OCI-LY1 (cell line): ENCODE measurements around the gene KRT5.
"Not testable (repeated sequence)": the region's sequence is repeated elsewhere in the genome, so short reads cannot be mapped to it uniquely, and the experiment has no call there.

Source experiments
- H2AFZ ChIP-seq: fragments of 200-600 bp; sonication (generic), shearing (Covaris generic); 2 replicates; pipeline ENCODE4 v1.6.0; 2014; ENCODE audit warnings: antibody characterized with exemption, mild to moderate bottlenecking, low read length
- H3F3A ChIP-seq: fragments of 200-600 bp; sonication (generic), shearing (Covaris generic); 2 replicates; pipeline ENCODE4 v1.6.0; 2014; ENCODE audit warnings: mild to moderate bottlenecking, antibody characterized with exemption, low read length, moderate library complexity; ENCODE audit not compliant: insufficient read depth
- H3K27ac ChIP-seq: fragments of 200-600 bp; sonication (generic); 2 replicates; pipeline ENCODE4 v1.5.1; 2014; ENCODE audit warnings: low read length, mixed run types, mild to moderate bottlenecking, low read depth; ENCODE audit not compliant: poor library complexity, severe bottlenecking
- H3K27me3 ChIP-seq: fragments of 200-600 bp; sonication (generic); 2 replicates; pipeline ENCODE4 v1.6.0; 2014; ENCODE audit warnings: antibody characterized with exemption, mild to moderate bottlenecking, low read length, moderate library complexity; ENCODE audit not compliant: insufficient read depth
- H3K36me3 ChIP-seq: fragments of 200-600 bp; sonication (generic); 2 replicates; pipeline ENCODE4 v1.6.1; 2014; ENCODE audit warnings: mild to moderate bottlenecking, antibody characterized with exemption, low read length, moderate library complexity, mixed read lengths; ENCODE audit not compliant: insufficient read depth
- H3K4me1 ChIP-seq: fragments of 200-600 bp; sonication (generic); 2 replicates; pipeline ENCODE4 v1.5.1; 2014; ENCODE audit warnings: mild to moderate bottlenecking, low read length, moderate library complexity; ENCODE audit not compliant: insufficient read depth, severe bottlenecking
- H3K4me2 ChIP-seq: fragments of 200-600 bp; sonication (generic), shearing (Covaris generic); 2 replicates; pipeline ENCODE4 v1.6.1; 2014; ENCODE audit warnings: low read length
- H3K4me3 ChIP-seq: fragments of 200-600 bp; sonication (generic); 2 replicates; pipeline ENCODE4 v1.5.1; 2014; ENCODE audit warnings: low read length, low read depth, mild to moderate bottlenecking, mixed read lengths; ENCODE audit not compliant: poor library complexity, severe bottlenecking
- H3K79me2 ChIP-seq: fragments of 200-600 bp; shearing (Covaris generic); 2 replicates; pipeline ENCODE4 v1.6.1; 2016; ENCODE audit warnings: mixed run types, low read length, mixed read lengths; ENCODE audit not compliant: insufficient read depth
- H3K9ac ChIP-seq: fragments of 200-600 bp; sonication (generic), shearing (Covaris generic); 2 replicates; pipeline ENCODE4 v1.6.1; 2014; ENCODE audit warnings: mild to moderate bottlenecking, low read length, mixed read lengths
- H3K9me2 ChIP-seq: fragments of 200-600 bp; sonication (generic), shearing (Covaris generic); 2 replicates; pipeline ENCODE4 v1.6.1; 2014; ENCODE audit warnings: low read depth, mild to moderate bottlenecking, low read length, mixed read lengths
- H3K9me3 ChIP-seq: fragments of 200-600 bp; shearing (Covaris generic); 2 replicates; pipeline ENCODE4 v1.6.1; 2014; ENCODE audit warnings: low read length, mixed read lengths
- H4K20me1 ChIP-seq: fragments of 200-600 bp; sonication (generic), shearing (Covaris generic); 2 replicates; pipeline ENCODE4 v1.6.0; 2016; ENCODE audit warnings: mild to moderate bottlenecking, low read length; ENCODE audit not compliant: insufficient read depth
- EZH2 ChIP-seq: fragments of 200-600 bp; sonication (generic), shearing (Covaris generic); IDR thresholded peaks from 2 replicates; pipeline ENCODE4 v1.8.0; 2017; ENCODE audit warnings: borderline replicate concordance, mixed run types, mild to moderate bottlenecking, antibody characterized with exemption, low read length, moderate library complexity, mixed read lengths
- TF ChIP-seq, protein P1 (sequence below): fragments of 200-600 bp; sonication (generic), shearing (Covaris generic); IDR thresholded peaks from 2 replicates; pipeline ENCODE4 v1.5.1; 2017; ENCODE audit warnings: mild to moderate bottlenecking, antibody characterized with exemption, low read length, moderate library complexity, mixed read lengths

KRT5 gene

DNA sequence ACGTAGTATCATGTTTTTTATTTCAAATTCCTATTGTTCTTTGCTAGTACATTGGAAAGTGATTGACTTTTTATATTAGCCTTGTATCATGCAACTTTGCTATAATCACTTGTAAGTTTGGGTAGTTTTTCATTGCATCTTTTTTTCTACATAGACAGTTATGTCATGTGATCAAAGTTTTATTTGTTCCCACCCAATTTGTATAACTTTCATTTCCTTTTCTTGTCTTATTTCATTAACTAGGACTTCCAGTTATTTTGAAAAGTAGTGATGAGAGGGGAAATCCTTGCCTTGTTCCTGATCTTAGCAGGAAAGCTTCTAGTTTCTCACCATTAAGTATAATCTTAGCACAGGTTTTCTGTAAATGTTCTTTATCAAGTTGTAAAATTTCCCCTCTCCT, 17.3 kb downstream of the KRT5 start:
- no peak overlapping the region for H3K4me2 ChIP-seq
- no peak overlapping the region for H3K4me3 ChIP-seq
- H4K20me1 ChIP-seq = no peaks in the 10 kb centered on the region
- H3K27ac ChIP-seq = no peak overlapping the region
- no peaks in the 10 kb centered on the region for H3K36me3 ChIP-seq
- no peaks in the 10 kb centered on the region for H3K9me2 ChIP-seq
- no peak overlapping the region for H3K9ac ChIP-seq
- no peaks in the 10 kb centered on the region for H3K79me2 ChIP-seq
- no peaks in the 10 kb centered on the region for H3K4me1 ChIP-seq
- no peak overlapping the region for H2AFZ ChIP-seq
- H3K27me3 ChIP-seq = no peaks in the 10 kb centered on the region
- H3K9me3 ChIP-seq = no peaks in the 10 kb centered on the region
- no peaks in the 10 kb centered on the region for H3F3A ChIP-seq
- TF ChIP-seq EZH2 = no peak
- TF ChIP-seq, protein P1, sequence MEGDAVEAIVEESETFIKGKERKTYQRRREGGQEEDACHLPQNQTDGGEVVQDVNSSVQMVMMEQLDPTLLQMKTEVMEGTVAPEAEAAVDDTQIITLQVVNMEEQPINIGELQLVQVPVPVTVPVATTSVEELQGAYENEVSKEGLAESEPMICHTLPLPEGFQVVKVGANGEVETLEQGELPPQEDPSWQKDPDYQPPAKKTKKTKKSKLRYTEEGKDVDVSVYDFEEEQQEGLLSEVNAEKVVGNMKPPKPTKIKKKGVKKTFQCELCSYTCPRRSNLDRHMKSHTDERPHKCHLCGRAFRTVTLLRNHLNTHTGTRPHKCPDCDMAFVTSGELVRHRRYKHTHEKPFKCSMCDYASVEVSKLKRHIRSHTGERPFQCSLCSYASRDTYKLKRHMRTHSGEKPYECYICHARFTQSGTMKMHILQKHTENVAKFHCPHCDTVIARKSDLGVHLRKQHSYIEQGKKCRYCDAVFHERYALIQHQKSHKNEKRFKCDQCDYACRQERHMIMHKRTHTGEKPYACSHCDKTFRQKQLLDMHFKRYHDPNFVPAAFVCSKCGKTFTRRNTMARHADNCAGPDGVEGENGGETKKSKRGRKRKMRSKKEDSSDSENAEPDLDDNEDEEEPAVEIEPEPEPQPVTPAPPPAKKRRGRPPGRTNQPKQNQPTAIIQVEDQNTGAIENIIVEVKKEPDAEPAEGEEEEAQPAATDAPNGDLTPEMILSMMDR = no peak

DNA sequence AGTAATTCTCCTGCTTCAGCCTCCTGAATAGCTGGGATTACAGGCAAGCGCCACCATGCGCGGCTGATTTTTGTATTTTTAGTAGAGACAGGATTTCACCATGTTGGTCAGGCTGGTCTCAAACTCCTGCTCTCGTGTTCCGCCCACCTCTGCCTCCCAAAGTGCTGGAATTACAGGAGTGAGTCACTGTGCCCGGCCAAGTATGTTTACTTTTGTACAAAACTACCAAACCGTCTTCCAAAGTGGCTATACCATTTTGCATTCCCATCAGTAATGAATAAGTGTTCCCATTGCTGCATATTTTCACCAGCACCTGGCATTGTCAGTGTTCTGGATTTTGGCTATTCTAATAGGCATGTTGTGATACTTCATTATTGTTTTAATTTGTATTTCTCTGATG, 18.7 kb downstream of the KRT5 start:
- no peak overlapping the region for H3K4me2 ChIP-seq
- no peaks in the 10 kb centered on the region for H3K79me2 ChIP-seq
- no peak overlapping the region for H2AFZ ChIP-seq
- no peak overlapping the region for H3K9ac ChIP-seq
- H3K36me3 ChIP-seq = no peaks in the 10 kb centered on the region
- no peak overlapping the region for H3K27ac ChIP-seq
- TF ChIP-seq, protein P1 = no peak
- no peak for TF ChIP-seq EZH2
- no peaks in the 10 kb centered on the region for H3K9me3 ChIP-seq
- H4K20me1 ChIP-seq = no peaks in the 10 kb centered on the region
- no peaks in the 10 kb centered on the region for H3K27me3 ChIP-seq
- H3K4me3 ChIP-seq = no peak overlapping the region
- no peaks in the 10 kb centered on the region for H3F3A ChIP-seq
- H3K9me2 ChIP-seq = no peaks in the 10 kb centered on the region
- H3K4me1 ChIP-seq = no peaks in the 10 kb centered on the region

DNA sequence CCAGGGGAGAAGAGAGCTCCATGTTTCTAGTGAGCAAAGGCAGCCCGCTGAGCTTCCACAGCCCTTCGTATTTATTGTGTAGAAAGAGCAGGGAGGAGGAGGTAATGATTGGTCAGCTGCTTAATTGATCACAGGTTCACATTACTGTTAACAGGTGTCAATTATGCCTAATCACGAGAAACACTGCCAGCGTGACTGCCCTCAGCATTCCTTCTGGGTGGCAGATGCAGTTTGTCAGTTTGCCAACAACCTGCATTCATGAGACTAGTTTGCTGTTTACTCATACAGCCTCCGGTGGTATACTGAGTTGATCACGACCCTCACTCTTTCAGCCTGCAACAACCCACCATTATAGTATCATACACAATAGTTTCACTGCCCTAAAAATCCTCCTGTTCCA, 19.6 kb downstream of the KRT5 start:
- not testable (repeated sequence) for H4K20me1 ChIP-seq, H3K36me3 ChIP-seq, H2AFZ ChIP-seq, H3F3A ChIP-seq, H3K9ac ChIP-seq, H3K9me2 ChIP-seq, H3K79me2 ChIP-seq, H3K4me1 ChIP-seq, H3K4me3 ChIP-seq, H3K27me3 ChIP-seq, H3K4me2 ChIP-seq, H3K27ac ChIP-seq, H3K9me3 ChIP-seq

DNA sequence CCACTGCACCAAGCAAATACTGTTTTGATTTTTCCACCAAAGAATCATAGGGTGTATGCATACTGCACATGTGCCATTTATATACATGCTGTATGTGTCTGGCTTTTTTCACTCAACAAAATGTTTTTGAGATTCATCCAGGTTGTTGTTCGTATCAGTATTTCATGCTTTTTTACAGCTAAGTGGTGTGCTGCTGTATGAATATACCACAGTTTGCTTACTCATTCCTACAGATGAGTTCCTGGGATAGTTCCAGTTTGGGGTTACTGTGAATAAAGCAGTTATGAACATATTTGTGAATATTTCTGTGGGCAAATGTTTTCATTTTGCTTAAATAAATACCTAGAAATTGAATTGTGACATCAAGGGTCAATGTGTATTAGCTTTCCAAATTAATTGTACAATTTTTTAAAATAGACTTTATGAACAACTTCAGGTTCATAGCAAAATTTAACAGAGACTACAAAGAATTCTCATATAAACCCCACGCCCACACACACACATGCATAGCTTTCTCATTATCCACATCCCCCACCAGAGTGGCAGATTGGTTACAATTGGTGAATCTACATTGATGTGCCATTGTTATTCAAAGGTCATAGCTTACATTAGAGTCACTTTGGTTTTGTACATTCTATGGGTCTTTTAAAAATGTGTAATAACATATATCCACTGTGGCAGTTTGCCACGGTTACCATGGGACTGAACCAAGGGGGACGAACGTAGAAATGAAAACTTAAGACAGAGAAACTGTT, 20.2 kb downstream of the KRT5 start:
- Histone ChIP-seq H3K4me2 (no peak overlapping the region), H3K4me1 (no peaks in the 10 kb centered on the region)

More for the DNA sequence above, 20.2 kb downstream of the KRT5 start:
- no peak overlapping the region for H3K4me3 ChIP-seq
- H3K27me3 ChIP-seq = no peaks in the 10 kb centered on the region
- no peaks in the 10 kb centered on the region for H3F3A ChIP-seq
- TF ChIP-seq EZH2 = no peak
- TF ChIP-seq, protein P1 = no peak
- no peaks in the 10 kb centered on the region for H3K79me2 ChIP-seq
- no peaks in the 10 kb centered on the region for H3K36me3 ChIP-seq
- H2AFZ ChIP-seq = no peak overlapping the region
- H3K9ac ChIP-seq = no peak overlapping the region
- H3K27ac ChIP-seq = no peak overlapping the region
- H3K9me3 ChIP-seq = no peaks in the 10 kb centered on the region
- H4K20me1 ChIP-seq = no peaks in the 10 kb centered on the region
- H3K9me2 ChIP-seq = no peaks in the 10 kb centered on the region
